Muscle of back (tissue), 11 donors: ENCODE results near the gene SHD. TPM values are rescaled to one million over a fixed set of nuclear protein-coding genes. Genes with fewer than 3 reads are reported as not detected.
"Not testable (repeated sequence)": the region's sequence is repeated elsewhere in the genome, so short reads cannot be mapped to it uniquely, and the experiment has no call there.

Source experiments
- DNase-seq, 3 donors: peaks; one replicate each; pipeline versions ENCODE4 v3.0.0 to v3.0.0-alpha.2; 2013
- polyA plus RNA-seq, 10 donors: library from polyadenylated mRNA; unstranded; fragments of 120-200 nt; gene quantifications; one replicate each; pipeline ENCODE4 v1.2.1, GENCODE V29; 2013; ENCODE audit not compliant: insufficient read length in 10 of 10

The SHD gene
- polyA plus RNA-seq, 10 donors, result 54.4 to 115 (median 82.2) TPM

DNA sequence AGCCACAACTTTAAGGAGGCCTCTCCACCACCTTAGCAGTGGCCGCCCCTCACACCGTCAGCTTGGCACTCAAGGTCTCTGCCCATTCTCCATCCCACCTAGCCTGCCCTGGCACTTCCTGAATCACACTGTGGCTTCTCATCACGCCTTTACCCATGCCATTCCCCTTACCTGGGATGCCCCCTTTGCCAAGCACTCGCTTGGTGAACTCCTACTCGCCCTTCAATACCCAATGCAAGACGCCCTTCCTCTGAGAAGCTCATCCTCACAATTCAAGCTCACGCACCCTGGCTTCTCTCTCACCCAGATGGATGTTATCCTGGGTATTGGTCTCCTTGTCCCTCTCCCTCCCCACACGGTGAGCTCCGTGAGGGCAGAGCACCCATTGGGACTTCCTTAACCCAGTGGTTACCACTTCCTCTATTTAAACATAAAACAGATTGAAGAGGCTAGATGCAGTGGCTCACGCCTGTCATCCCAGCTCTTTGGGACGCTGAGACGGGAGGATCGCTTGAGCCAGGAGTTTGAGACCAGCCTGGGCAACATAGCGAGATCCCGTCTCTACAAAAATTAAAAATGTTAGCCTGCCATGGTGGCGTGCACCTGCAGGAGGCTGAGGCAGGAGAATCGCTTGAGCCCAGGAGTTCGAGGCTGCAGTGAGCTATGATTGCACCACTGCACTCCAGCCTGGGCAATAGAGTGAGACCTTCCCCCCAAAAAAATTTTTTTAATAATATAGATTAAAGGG lies 12.6 kb upstream of the SHD start:
- no peak for DNase-seq

DNA sequence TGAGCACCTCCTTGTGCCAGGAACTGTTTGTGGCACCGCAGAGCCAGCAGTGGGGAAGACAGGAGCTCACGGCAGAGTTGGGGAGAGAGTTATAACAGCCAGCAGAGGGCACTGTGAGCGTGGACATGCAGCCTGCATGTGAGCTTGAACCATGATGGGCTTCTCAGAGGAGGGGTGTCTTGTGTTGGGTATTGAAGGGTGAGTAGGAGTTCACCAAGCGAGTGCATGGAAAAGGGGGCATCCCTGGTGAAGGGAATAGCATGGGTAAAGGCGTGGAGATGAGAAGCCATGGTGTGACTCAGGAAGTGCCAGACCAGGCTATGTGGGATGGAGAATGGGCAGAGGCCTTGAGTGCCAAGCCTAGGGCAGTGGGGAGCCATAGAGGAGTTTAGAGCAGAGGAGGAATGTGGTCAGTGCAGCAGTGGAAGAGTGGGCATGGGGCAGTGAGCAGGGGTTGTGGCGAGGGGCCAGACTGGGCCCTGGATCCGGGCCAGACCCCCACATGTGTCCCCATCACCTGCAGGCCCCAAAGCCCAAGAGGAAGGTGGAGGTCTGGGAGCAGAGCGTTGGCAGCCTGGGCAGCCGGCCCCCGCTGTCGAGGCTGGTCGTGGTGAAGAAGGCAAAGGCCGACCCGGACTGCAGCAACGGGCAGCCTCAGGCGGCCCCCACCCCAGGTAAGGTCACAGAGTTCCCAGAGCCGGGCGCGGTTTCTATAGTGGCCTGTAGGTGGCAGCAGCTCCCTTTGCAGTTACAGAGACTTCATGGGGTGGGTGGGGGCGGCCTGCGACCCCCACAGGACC lies 11.8 kb upstream of the SHD start:
- DNase-seq, result peak in 2 of 3 donors; percentile 41 to 42

DNA sequence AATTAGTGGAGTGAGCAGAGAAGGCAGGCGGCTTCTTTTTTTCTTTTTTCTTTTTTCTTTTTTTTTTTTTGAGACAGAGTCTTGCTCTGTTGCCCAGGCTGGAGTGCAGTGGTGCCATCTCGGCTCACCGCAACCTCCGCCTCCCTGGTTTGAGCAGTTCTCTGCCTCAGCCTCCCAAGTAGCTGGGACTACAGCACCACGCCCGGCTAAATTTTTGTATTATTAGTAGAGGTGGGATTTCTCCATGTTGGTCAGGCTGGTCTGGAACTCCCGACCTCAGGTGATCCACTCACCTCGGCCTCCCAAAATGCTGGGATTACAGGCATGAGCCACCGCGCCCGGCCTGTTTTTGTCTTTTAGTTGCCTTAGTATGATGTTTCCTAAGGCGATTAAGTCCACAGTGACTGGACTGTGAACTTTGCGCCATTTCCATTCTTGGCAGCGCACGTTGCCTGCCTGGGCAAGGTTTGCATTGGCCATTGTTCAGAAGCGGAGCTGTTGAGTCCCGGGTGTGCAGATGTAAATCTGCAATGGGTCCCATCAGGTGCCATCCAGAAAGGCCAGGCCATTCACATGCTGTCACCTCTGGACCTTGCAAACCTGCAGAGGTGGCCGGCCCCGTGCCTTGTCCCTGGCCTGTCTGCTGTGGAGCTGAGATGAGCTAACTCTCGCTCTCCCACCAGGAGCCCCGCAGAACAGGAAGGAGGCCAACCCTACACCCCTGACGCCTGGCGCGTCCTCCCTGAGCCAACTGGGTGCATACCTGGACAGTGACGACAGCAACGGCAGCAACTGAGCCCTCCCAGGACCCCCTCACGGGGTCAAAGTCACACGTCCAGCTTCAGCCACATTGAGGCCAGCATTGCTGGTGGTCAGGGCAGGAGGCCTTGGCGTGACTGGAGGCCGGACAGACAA lies 10.9 kb upstream of the SHD start:
- no peak for DNase-seq

DNA sequence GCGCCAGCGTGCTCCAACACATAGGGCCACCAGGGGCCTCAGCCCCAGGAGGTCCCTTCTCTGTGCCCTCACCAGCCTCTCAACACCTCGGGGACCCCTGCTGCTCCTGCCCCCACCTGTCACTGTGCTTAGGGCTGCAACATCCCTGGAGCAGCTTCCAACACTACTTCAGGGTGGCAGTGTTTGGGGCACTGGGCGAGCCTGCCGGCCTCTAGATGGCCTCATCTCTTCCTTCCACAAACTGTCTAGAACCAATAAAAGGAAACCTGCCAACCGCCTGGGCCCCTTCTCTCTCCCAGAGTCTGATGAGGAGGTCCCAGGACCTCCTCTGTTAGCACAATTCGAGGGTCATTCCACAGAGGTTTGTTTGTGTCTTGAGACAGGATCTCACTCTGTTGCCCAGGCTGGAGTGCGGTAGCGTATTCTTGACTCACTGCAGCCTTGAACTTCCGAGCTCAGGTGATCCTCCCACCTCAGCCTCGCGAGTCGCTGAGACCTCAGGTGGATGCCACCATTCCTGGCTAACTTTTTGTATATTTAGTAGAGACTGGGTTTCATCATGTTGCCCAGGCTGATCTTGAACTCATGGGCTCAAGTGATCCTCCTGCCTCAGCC lies 10.1 kb upstream of the SHD start:
- no peak for DNase-seq

DNA sequence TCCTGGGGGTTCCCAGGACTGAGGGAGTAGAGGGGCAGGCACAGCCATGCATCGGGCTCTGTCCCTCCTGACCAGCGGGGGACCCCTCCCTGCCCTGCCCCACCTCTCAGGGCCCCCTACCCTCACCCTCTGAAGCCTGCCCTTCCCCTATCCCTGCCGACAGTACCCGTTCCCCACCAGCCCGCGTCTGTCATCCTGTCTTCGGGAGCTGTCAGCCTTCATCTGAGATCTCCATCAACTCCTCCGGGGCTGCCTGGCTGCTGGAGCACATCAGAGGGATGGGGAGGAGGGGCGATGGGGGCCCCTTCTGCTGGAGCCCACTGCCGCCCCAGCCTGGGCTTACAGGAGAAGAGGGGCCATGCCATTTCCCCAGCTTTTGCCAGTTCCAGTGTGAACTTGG lies 6.2 kb upstream of the SHD start:
- DNase-seq, result no peak

DNA sequence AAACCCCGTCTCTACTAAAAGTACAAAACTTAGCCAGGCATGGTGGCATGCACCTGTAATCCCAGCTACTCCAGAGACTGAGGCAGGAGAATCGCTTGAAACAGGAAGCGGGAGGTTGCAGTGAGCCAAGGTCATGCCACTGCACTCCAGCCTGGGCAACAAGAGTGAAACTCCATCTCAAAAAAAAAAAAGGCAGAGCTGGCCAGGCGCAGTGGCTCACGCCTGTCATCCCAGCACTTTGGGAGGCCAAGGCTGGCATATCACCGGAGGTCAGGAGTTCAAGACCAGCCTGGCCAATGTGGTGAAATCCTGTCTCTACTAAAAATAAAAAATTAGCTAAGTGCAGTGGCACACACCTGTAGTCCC lies 4.8 kb upstream of the SHD start:
- DNase-seq, result not testable (repeated sequence)

DNA sequence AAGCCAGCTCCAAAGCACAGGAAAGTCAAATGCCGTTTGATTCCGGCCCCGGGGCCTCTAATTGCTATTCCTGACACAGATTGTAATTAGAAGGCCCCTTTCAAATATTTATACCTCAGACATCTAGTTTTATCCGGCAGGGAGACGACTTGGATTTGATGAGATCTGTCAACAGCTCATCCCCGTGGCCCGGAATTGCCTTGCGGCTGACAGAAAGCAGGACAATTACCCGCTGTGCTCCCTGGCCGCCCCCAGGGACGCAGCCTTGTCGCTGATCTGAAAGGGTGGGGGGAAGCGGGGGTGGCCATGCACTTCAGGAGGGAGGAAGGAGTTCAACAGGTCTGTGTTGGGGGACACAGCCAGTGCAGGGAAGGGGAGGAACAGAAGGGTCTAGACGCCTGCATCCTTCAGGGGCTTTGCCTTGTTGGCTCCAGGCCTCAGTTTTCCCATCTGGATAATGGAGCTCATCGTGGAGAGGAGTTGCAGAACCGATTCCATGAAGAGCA lies 1.8 kb upstream of the SHD start:
- DNase-seq, result no peak

DNA sequence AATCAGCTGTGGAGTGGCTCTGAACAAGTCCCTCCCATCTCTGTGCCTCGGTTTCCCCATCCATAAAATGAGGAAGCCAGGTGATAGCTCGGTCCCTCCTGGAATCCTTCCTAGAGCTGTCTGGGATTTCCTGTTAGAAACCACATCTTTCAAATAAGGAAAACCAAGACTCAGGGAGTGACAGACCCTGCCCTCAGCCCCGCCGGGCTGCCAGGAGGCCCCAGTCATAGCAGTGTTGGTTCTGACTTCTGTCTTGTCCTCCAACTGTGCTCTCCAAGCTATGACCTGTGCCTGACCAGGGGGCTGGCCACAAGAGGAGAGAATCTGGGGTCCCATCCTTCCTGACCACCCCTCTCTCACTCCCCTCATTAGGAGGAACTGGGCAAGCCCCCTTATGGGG lies 1.1 kb upstream of the SHD start:
- DNase-seq, result peak in 1 of 3 donors; percentile 45

DNA sequence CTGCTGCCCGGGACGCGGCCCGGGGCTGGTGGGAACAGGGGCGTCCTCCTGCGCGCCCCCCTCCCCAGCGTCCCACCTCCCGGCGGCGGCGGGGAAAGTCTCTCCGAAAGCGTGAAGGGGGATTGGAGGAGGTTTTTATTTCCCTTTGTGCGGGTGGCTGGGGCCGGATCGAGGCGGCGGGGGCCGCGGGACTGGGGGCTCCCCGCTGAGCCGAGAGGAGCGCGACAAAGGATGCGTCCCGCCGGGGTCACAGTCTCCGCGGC lies 132 bp downstream of the SHD start:
- no peak for DNase-seq

DNA sequence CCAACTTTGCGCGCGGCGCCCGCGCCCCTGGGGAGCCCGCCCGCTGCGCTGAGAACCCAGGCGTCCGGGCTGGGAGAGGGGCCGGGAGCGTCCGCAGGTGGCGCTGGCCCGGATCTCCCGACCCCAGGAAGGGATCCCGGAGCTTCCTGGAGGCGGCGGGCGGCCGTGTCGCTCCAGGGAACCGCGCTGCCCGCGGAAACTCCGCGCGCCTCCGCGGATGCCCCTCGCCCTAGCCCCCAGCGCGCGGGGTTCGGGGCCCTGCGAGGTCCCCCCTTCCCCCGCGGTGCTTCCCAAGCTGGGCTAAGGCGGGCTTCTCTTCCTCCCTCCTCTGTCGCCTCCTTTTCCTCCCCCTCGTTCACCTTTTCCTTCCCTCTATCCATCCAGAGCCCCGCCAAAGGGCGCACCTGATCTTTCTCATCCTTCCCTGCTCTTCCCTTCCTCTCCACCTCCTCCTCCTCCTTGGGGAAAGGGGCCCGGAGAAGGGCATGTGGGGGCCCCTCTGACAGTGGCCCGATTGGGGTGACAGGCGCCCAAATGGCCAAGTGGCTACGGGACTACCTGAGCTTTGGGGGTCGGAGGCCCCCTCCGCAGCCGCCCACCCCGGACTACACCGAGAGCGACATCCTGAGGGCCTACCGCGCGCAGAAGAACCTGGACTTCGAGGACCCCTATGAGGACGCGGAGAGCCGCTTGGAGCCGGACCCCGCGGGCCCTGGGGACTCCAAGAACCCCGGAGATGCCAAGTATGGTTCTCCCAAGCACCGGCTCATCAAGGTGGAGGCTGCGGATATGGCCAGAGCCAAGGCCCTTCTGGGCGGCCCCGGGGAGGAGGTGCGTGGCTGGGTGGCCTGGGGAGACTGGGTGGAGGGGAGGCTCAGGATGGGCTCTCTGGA lies 710 bp downstream of the SHD start:
- peak in 1 of 3 donors; percentile 32 for DNase-seq

DNA sequence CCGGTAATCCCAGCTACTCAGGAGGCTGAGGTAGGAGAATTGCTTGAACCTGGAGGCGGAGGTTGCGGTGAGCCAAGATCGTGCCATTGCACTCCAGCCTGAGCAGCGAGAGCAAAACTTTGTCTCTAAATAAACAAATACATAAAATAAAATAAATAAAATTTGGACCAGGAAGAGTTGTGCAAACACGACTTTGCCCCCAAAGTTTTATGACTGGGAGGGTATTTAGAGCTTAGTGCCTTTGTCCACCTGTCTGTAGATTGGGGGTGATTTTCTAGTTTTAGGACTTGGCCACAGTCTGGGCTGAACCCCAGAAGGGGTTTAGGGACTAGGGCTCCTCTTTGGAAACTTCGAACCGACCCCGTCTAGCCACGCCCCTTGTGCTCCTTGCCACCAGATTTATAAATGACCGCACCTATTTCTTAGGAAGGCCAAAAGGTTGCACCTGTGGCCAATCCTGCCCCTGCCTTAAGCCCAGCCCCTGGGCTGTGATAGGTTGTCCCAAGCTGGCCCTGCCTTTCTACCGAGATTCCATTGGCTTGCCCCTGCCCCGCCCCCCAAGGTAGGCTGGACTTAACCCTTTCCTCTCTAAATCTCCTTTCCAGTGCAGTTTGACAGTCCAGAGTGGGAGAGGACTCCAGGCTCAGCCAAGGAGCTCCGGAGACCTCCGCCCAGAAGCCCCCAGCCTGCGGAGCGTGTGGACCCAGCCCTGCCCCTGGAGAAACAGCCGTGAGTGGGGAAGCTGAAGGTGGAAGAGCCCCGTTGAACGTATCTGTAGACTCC lies 5.3 kb downstream of the SHD start:
- DNase-seq, result no peak

DNA sequence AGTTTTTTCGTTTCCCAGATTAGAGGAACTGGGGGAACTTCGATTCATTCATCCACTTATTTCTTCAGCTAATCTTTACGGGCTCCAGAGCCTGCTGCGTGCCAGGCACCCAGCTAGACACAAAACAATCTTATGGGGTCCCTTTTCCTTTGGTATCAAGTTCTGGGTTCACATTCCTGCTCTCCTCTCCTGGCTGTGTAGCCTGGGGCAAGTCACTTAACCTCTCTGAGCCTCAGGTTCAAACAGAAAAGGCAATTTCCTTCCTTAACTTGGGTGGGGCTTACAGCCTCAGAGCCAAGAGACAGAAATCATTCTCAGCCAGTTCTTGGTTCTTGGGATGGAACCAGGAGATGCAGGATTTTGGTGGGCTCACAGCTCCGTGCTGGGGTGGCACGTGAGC lies 5.9 kb downstream of the SHD start:
- no peak for DNase-seq

DNA sequence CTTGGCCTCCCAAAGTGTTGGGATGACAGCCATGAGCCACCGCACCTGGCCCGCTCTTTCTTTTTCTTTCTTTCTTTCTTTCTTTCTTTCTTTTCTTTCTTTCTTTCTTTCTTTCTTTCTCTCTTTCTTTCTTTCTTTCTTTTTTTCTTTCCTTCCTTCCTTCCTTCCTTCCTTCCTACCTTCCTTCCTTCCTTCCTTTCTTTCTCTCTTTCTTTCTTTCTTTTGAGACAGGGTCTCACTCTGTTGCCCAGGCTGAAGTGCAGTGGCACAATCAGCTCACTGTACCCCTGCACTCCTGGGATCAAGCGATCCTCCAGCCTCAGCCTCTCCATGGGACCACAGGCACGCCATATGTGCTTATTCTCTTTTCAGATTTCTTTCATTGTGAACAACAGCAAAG lies 7.1 kb downstream of the SHD start:
- not testable (repeated sequence) for DNase-seq

DNA sequence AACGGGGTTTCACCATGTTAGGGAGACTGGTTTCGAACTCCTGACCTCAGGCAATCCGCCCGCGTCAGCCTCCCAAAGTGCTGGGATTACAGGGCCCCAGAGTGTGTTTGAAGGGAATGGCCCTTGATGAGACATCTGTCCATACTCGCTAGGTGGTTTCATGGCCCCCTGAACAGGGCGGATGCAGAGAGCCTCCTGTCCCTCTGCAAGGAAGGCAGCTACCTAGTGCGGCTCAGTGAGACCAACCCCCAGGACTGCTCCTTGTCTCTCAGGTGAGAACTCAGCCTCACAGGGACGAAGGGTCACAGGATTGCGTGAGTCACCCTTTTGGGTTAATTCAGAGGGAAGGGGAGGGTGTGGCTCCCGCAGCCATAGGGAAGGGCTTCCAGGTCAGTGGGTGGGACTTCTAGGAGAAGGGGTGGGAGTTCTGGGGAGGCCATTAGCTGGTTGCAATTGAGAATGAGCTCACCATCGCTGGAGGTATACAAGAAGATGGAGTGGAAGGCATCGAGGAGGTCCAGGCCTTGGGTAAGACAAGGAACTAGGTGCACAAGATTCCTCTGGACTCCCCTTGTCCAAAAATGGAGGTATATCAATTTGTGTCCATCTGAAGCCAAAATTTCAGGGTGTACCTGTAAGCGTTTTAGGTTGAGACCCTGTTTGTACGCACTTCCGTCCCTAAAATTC lies 9.2 kb downstream of the SHD start:
- DNase-seq, result no peak

DNA sequence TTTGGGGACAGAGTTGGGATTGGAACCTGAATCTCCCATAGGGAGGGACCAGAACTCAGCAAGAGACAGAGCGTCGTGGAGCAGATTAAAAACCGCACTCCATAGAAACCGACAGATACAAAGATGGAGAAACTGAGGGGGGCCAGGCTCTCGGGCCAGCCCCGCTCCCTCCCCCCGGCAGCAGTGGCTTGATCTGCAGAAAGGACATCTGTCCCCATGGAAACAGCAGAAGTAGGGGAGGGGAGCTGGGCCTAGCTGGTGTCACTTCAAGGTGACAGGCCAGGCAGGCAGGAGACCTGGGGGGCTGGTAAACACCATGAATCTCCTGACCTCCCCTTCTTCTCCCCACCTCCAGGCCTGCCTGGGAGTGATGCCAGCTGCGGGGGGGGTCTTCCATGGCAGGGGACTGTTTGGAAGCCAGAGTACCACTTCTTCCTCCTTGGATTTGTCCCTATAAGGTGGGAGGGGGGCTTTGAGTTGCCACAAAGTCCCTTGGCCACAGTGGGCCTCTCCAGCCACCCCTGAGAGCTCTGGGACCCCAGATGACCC lies 12.2 kb downstream of the SHD start:
- no peak for DNase-seq

DNA sequence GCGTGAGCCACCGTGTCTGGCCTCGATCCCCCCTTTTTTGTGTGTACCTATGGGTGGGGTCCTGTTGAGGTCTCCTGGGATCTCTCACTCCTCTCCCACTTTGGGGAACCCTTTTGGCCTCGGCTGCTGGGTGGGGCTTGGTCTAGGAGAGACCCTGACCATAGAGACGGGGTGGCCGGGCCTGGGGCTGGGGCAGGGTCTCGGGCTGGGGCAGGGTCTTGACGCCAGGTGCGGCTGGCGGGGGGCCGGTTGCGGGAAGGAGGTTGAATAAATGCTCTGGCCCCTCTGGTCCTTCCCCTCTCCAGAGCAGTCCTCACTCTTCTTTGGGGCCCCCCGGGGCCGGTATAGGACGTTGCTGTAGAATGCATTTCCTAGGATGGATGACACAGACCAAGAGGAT lies 13.4 kb downstream of the SHD start:
- DNase-seq, result no peak

DNA sequence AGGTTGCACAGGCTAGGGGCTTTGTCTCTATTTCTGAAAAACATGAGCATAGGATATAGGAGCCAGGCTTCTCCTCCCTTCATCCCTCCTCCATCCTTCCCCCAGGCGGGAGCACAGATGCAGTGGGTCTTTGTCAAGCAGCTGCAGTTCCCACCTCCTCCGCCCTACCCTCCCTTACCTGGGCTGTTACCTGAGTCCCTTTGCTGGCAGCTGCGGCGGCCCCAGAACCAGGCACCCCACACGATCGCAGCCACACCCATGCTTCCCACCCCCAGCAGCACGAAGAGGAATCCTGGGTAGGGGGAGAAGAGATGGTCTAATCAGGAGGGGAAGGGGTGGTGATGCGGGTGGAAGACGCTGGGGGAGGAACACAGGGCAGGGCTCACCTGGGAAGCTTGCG lies 15.3 kb downstream of the SHD start:
- DNase-seq, result no peak

DNA sequence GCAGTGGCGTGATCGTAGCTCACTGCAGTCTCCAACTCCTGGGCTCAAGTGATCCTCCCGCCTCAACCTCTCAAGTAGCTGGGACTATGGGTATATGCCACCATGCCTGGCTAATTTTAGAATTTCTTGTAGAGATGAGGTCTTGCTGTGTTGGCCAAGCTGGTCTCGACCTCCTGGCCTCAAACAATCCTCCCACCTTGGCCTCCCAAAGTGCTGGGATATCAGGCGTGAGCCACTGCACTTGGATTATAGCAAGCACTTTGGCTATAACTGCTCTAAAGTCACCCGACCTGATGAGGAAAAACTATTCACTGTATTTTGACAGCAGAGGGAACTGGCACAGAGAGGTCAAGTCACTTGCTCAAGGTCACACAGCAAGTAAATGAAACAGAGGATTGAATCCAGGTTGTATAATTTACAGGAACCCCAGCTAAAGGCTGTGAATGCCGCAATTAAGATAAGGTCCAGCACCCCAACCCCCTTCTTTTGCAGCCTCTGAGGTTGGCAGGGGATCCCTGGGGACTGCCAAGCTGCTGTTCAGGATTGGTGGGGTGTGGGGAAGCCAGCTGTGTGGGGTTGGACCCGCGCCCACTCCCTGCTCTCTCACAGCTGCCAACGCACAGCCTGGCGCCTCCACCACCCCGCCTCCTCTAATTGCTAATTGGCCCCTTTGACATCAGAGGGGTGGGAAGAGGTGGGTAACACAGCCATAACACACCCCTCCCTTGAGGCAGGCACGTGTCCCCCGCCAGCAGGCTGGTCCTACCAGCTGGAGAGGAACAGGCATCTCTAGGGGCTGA lies 17.1 kb downstream of the SHD start:
- DNase-seq, result peak; percentile 25 to 66 (median 42)
